ENCODE results near the gene GCAT. TPM values are rescaled to one million over a fixed set of nuclear protein-coding genes. Genes with fewer than 3 reads are reported as not detected.
A peak's percentile ranks its signal among the peaks of the same experiment; 100 is the strongest.

GCAT gene
- total and polyA plus RNA-seq, 2 of the 13 experiments (the other 11 are each of a cell fraction or from before 2014, with no cell fraction given) = 28.0 to 50.3 TPM

DNA sequence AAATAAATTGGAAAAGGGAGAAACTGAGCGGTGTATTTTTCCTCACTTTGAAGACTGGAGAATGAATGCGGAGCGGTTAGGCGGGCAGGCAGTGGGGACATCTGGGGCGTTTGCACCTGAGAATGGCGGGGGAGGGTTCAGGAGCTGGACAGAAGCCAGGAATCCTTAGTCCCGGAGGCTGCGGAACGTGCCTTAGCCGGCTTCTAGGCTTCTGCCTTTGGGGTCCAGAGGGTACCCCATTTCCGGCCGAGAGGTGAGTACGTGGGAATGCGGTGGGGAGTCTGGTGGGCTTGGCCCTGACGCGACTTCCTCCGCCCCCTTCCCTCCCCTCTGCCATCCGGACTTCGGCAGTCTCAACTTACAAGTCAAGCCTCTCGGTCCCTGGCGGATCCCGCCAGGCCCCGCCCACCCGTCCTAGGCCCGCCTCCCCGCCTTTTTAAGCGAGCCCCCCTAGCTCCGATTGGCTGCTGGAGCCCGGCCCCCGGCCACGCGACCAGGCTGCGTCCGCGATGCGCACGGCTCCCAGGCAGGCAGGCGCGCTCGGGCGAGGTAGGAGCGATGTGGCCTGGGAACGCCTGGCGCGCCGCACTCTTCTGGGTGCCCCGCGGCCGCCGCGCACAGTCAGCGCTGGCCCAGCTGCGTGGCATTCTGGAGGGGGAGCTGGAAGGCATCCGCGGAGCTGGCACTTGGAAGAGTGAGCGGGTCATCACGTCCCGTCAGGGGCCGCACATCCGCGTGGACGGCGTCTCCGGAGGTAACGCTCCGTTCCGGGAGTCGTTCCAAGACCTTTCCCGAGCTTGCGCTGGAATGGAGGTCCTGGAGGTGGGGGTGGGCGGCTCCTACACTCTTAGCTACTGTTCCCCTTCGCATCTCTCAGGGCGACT is at the start of gene GCAT (continued):
- TF ChIP-seq, protein P1, sequence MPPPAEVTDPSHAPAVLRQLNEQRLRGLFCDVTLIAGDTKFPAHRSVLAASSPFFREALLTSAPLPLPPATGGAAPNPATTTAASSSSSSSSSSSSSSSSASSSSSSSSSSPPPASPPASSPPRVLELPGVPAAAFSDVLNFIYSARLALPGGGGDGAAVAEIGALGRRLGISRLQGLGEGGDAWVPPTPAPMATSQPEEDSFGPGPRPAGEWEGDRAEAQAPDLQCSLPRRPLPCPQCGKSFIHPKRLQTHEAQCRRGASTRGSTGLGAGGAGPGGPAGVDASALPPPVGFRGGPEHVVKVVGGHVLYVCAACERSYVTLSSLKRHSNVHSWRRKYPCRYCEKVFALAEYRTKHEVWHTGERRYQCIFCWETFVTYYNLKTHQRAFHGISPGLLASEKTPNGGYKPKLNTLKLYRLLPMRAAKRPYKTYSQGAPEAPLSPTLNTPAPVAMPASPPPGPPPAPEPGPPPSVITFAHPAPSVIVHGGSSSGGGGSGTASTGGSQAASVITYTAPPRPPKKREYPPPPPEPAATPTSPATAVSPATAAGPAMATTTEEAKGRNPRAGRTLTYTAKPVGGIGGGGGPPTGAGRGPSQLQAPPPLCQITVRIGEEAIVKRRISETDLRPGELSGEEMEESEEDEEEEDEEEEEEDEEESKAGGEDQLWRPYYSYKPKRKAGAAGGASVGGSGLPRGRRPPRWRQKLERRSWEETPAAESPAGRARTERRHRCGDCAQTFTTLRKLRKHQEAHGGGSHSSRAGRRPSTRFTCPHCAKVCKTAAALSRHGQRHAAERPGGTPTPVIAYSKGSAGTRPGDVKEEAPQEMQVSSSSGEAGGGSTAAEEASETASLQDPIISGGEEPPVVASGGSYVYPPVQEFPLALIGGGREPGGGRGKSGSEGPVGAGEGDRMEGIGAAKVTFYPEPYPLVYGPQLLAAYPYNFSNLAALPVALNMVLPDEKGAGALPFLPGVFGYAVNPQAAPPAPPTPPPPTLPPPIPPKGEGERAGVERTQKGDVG (CRISPR knock-in tag; IDR thresholded peaks at IDR 0.05; ENCODE audit: borderline replicate concordance) = peak; percentile 75; the same call in 1 of the 2 replicates
- TF ChIP-seq ARHGAP35 (CRISPR knock-in tag; IDR thresholded peaks at IDR 0.05; ENCODE audit: borderline replicate concordance) (peak; percentile 44; the same call in 1 of the 2 replicates), ZNF317 (CRISPR knock-in tag; IDR thresholded peaks at IDR 0.05) (no peak), ZKSCAN5 (CRISPR knock-in tag; IDR thresholded peaks at IDR 0.05) (no peak), HNF4G (IDR thresholded peaks at IDR 0.05; ENCODE audit: borderline replicate concordance, low read depth, low read length) (peak; percentile 3; the same call in 1 of the 2 replicates), HNF4G (CRISPR knock-in tag; IDR thresholded peaks at IDR 0.05; ENCODE audit: borderline replicate concordance, low read depth) (peak; percentile 64), ZNF766 (CRISPR knock-in tag; IDR thresholded peaks at IDR 0.05; ENCODE audit: borderline replicate concordance) (no peak), ZNF225 (CRISPR knock-in tag; IDR thresholded peaks at IDR 0.05) (0 out of 2 replicates have a peak, but pooled peaks have one; percentile 40), ZNF775 (CRISPR knock-in tag; IDR thresholded peaks at IDR 0.05; ENCODE audit: borderline replicate concordance) (no peak)
- TF ChIP-seq, protein P2, sequence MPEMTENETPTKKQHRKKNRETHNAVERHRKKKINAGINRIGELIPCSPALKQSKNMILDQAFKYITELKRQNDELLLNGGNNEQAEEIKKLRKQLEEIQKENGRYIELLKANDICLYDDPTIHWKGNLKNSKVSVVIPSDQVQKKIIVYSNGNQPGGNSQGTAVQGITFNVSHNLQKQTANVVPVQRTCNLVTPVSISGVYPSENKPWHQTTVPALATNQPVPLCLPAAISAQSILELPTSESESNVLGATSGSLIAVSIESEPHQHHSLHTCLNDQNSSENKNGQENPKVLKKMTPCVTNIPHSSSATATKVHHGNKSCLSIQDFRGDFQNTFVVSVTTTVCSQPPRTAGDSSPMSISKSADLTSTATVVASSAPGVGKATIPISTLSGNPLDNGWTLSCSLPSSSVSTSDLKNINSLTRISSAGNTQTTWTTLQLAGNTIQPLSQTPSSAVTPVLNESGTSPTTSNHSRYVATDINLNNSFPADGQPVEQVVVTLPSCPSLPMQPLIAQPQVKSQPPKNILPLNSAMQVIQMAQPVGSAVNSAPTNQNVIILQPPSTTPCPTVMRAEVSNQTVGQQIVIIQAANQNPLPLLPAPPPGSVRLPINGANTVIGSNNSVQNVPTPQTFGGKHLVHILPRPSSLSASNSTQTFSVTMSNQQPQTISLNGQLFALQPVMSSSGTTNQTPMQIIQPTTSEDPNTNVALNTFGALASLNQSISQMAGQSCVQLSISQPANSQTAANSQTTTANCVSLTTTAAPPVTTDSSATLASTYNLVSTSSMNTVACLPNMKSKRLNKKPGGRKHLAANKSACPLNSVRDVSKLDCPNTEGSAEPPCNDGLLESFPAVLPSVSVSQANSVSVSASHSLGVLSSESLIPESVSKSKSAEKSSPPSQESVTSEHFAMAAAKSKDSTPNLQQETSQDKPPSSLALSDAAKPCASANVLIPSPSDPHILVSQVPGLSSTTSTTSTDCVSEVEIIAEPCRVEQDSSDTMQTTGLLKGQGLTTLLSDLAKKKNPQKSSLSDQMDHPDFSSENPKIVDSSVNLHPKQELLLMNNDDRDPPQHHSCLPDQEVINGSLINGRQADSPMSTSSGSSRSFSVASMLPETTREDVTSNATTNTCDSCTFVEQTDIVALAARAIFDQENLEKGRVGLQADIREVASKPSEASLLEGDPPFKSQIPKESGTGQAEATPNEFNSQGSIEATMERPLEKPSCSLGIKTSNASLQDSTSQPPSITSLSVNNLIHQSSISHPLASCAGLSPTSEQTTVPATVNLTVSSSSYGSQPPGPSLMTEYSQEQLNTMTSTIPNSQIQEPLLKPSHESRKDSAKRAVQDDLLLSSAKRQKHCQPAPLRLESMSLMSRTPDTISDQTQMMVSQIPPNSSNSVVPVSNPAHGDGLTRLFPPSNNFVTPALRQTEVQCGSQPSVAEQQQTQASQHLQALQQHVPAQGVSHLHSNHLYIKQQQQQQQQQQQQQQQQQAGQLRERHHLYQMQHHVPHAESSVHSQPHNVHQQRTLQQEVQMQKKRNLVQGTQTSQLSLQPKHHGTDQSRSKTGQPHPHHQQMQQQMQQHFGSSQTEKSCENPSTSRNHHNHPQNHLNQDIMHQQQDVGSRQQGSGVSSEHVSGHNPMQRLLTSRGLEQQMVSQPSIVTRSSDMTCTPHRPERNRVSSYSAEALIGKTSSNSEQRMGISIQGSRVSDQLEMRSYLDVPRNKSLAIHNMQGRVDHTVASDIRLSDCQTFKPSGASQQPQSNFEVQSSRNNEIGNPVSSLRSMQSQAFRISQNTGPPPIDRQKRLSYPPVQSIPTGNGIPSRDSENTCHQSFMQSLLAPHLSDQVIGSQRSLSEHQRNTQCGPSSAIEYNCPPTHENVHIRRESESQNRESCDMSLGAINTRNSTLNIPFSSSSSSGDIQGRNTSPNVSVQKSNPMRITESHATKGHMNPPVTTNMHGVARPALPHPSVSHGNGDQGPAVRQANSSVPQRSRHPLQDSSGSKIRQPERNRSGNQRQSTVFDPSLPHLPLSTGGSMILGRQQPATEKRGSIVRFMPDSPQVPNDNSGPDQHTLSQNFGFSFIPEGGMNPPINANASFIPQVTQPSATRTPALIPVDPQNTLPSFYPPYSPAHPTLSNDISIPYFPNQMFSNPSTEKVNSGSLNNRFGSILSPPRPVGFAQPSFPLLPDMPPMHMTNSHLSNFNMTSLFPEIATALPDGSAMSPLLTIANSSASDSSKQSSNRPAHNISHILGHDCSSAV (CRISPR knock-in tag; IDR thresholded peaks at IDR 0.05; ENCODE audit: borderline replicate concordance) = no peak
- TF ChIP-seq, protein P3, sequence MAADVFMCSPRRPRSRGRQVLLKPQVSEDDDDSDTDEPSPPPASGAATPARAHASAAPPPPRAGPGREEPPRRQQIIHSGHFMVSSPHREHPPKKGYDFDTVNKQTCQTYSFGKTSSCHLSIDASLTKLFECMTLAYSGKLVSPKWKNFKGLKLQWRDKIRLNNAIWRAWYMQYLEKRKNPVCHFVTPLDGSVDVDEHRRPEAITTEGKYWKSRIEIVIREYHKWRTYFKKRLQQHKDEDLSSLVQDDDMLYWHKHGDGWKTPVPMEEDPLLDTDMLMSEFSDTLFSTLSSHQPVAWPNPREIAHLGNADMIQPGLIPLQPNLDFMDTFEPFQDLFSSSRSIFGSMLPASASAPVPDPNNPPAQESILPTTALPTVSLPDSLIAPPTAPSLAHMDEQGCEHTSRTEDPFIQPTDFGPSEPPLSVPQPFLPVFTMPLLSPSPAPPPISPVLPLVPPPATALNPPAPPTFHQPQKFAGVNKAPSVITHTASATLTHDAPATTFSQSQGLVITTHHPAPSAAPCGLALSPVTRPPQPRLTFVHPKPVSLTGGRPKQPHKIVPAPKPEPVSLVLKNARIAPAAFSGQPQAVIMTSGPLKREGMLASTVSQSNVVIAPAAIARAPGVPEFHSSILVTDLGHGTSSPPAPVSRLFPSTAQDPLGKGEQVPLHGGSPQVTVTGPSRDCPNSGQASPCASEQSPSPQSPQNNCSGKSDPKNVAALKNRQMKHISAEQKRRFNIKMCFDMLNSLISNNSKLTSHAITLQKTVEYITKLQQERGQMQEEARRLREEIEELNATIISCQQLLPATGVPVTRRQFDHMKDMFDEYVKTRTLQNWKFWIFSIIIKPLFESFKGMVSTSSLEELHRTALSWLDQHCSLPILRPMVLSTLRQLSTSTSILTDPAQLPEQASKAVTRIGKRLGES (CRISPR knock-in tag; IDR thresholded peaks at IDR 0.05; ENCODE audit: borderline replicate concordance) = no peak
- TF ChIP-seq, protein P4, sequence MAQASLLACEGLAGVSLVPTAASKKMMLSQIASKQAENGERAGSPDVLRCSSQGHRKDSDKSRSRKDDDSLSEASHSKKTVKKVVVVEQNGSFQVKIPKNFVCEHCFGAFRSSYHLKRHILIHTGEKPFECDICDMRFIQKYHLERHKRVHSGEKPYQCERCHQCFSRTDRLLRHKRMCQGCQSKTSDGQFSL (CRISPR knock-in tag; IDR thresholded peaks at IDR 0.05) = no peak
